Parathyroid adenoma (tissue), 2 donors: ENCODE measurements around the gene MBOAT7.
A peak's percentile ranks its signal among the peaks of the same experiment; 100 is the strongest.
"Not testable (repeated sequence)": the region's sequence is repeated elsewhere in the genome, so short reads cannot be mapped to it uniquely, and the experiment has no call there.

ENCODE experiments used
- H2AFZ ChIP-seq: fragments of 300-600 bp; sonication (generic); one replicate; pipeline ENCODE4 v1.7.0; 2017; ENCODE audit warnings: antibody characterized with exemption, mild to moderate bottlenecking
- H3K27ac ChIP-seq: fragments of 300-600 bp; sonication (generic); one replicate; pipeline ENCODE4 v1.7.0; 2017
- H3K27me3 ChIP-seq: fragments of 300-600 bp; sonication (generic); one replicate; pipeline ENCODE4 v1.7.0; 2017; ENCODE audit warnings: low read length; ENCODE audit not compliant: control insufficient read depth, insufficient read depth
- H3K36me3 ChIP-seq: fragments of 300-600 bp; sonication (generic); one replicate; pipeline ENCODE4 v1.7.0; 2017; ENCODE audit warnings: low read length; ENCODE audit not compliant: control insufficient read depth, insufficient read depth
- H3K4me1 ChIP-seq: fragments of 300-600 bp; sonication (generic); one replicate; pipeline ENCODE4 v1.7.0; 2017; ENCODE audit warnings: control low read depth
- H3K4me2 ChIP-seq: fragments of 300-600 bp; sonication (generic); one replicate; pipeline ENCODE4 v1.7.0; 2017; ENCODE audit warnings: low read length
- H3K4me3 ChIP-seq: fragments of 300-600 bp; sonication (generic); one replicate; pipeline ENCODE4 v1.7.0; 2017; ENCODE audit warnings: low read depth, low read length
- H3K79me2 ChIP-seq: fragments of 300-600 bp; sonication (generic); one replicate; pipeline ENCODE4 v1.7.0; 2017; ENCODE audit warnings: control low read depth
- H3K9ac ChIP-seq: fragments of 300-600 bp; sonication (generic); one replicate; pipeline ENCODE4 v1.7.0; 2017; ENCODE audit warnings: mild to moderate bottlenecking
- H3K9me3 ChIP-seq: fragments of 300-600 bp; sonication (generic); one replicate; pipeline ENCODE4 v1.7.0; 2017; ENCODE audit warnings: low read length; ENCODE audit not compliant: control insufficient read depth
- TF ChIP-seq, protein P1 (sequence below): fragments of 300-600 bp; sonication (generic); IDR thresholded peaks from one replicate; pipeline ENCODE4 v1.7.0; 2017; ENCODE audit warnings: antibody characterized with exemption, mild to moderate bottlenecking
- donor health status: primary hyperparathyroidism.

The MBOAT7 gene

DNA sequence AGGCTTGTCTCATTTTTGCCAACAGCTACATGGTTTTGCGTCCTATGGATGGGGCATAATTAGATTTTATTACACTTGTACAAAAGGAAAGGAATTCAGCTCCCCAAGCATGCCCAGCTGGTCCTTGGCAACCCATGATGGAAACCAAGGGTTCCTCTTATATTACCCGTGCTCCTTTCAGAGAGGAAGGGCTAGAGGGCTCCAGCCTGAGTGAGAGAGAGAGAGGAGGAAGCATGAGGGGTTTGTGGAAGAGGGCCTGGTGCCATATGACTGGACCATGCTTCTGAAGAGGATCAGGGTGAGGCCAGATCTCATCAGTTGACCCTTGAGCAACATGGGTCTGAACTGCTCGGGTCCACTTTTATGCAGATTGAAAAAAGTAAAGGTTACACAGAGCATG is 7.7 kb upstream of the MBOAT7 start:
- H3K79me2 ChIP-seq: peaks cover 14% of the 10 kb centered on the region
- no peak overlapping the region for H3K27ac ChIP-seq
- peaks cover 5% of the 10 kb centered on the region for H3K4me1 ChIP-seq
- no peak overlapping the region for H3K4me2 ChIP-seq
- TF ChIP-seq, protein P1, sequence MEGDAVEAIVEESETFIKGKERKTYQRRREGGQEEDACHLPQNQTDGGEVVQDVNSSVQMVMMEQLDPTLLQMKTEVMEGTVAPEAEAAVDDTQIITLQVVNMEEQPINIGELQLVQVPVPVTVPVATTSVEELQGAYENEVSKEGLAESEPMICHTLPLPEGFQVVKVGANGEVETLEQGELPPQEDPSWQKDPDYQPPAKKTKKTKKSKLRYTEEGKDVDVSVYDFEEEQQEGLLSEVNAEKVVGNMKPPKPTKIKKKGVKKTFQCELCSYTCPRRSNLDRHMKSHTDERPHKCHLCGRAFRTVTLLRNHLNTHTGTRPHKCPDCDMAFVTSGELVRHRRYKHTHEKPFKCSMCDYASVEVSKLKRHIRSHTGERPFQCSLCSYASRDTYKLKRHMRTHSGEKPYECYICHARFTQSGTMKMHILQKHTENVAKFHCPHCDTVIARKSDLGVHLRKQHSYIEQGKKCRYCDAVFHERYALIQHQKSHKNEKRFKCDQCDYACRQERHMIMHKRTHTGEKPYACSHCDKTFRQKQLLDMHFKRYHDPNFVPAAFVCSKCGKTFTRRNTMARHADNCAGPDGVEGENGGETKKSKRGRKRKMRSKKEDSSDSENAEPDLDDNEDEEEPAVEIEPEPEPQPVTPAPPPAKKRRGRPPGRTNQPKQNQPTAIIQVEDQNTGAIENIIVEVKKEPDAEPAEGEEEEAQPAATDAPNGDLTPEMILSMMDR: no peak
- H3K9ac ChIP-seq: no peak overlapping the region
- no peaks in the 10 kb centered on the region for H3K27me3 ChIP-seq
- H3K9me3 ChIP-seq: no peaks in the 10 kb centered on the region
- H3K4me3 ChIP-seq: no peak overlapping the region
- H2AFZ ChIP-seq: no peak overlapping the region
- H3K36me3 ChIP-seq: no peaks in the 10 kb centered on the region

DNA sequence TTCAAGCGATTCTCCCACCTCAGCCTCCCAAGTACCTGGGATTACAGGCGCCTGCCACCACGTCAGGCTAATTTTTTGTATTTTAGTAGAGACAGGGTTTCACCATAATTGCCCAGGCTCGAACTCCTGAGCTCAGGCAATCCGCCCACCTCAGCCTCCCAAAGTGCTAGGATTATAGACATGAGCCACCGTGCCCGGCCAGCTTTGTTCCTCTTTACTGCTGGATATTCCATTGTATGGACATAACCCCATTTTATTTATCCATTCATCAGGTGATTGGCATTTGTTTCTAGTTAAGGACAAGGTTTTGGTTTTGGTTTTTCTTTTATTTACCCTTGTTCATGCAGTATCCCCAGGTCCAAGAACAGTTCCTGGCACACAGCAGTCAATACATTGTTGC is 7.2 kb upstream of the MBOAT7 start:
- Histone ChIP-seq H3K27ac (no peak overlapping the region), H3K79me2 (peaks cover 8% of the 10 kb centered on the region), H3K27me3 (no peaks in the 10 kb centered on the region), H3K4me1 (peaks cover 5% of the 10 kb centered on the region), H3K9ac (no peak overlapping the region), H3K4me2 (no peak overlapping the region), H3K9me3 (no peaks in the 10 kb centered on the region), H3K4me3 (no peak overlapping the region), H2AFZ (no peak overlapping the region), H3K36me3 (no peaks in the 10 kb centered on the region)
- TF ChIP-seq, protein P1: no peak

DNA sequence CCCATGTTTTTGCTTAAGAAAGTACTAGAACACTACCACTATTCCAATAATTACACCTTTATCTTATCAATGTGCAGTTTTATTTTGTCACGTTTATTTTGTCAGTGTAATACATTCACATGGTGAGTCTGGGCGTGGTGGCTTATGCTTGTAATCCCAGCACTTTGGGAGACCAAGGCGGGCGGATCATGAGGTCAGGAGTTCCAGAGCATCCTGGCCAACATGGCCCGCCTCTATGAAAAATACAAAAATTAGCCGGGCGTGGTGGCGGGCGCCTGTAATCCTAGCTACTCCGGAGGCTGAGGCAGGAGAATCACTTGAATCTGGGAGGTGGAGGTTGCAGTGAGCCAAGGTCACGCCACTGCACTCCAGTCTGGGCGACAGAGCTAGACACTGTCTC is 5.1 kb upstream of the MBOAT7 start:
- H3K4me1 ChIP-seq, H3K4me3 ChIP-seq, H3K4me2 ChIP-seq, H3K79me2 ChIP-seq, H3K36me3 ChIP-seq, H3K9ac ChIP-seq, H3K27ac ChIP-seq, H3K9me3 ChIP-seq, H3K27me3 ChIP-seq, H2AFZ ChIP-seq: not testable (repeated sequence)

DNA sequence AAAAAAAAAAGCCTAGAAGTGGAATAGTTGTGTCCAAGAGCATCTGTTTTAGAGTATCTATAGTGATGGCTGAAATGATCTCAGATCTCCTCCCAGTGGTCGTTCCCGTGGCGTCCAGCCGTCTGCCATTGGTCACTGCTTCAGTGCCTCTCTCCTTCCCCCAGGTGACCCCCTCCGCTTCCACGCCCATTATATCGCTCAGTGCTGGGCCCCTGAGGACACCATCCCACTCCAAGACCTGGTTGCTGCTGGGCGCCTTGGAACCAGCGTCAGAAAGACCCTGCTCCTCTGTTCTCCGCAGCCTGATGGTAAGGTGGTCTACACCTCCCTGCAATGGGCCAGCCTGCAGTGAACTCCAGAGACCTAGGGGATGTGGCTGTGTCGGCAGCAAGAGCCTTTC is 3.6 kb upstream of the MBOAT7 start:
- no peak overlapping the region for H3K9ac ChIP-seq

DNA sequence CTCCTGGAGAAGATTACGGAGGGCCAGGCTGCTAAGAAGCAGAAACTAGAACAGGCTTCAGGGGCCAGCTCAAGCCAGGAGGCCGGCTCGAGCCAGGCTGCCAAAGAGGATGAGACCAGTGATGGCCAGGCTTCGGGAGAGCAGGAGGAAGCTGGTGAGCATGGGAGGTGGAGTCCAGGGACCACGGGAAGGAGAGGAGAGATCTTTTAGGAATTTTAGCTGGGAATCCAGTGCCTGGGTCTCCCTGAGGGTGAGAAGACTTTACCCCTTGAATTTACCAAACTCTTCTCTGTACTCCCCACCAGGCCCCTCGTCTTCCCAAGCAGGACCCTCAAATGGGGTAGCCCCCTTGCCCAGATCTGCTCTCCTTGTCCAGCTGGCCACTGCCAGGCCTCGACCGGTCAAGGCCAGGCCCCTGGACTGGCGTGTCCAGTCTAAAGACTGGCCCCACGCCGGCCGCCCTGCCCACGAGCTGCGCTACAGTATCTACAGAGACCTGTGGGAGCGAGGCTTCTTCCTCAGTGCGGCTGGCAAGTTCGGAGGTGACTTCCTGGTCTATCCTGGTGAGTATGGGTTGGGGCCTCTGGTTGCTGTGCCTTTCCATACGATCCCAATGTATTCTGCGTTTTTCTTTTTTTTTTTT is 2.6 kb upstream of the MBOAT7 start:
- no peaks in the 10 kb centered on the region for H3K36me3 ChIP-seq
- H3K9ac ChIP-seq: no peak overlapping the region
- H3K4me1 ChIP-seq: peaks cover 18% of the 10 kb centered on the region
- no peaks in the 10 kb centered on the region for H3K27me3 ChIP-seq
- no peaks in the 10 kb centered on the region for H3K9me3 ChIP-seq
- peak overlapping the region; percentile 98 for H3K4me3 ChIP-seq
- peak overlapping the region; percentile 100 for H3K27ac ChIP-seq
- TF ChIP-seq, protein P1: no peak
- peak overlapping the region; percentile 96 for H3K4me2 ChIP-seq
- peak overlapping the region; percentile 76 for H2AFZ ChIP-seq
- H3K79me2 ChIP-seq: peaks cover 2% of the 10 kb centered on the region

More for the DNA sequence above, 3.6 kb upstream of the MBOAT7 start:
- peaks cover 2% of the 10 kb centered on the region for H3K79me2 ChIP-seq
- H3K4me2 ChIP-seq: no peak overlapping the region
- no peak overlapping the region for H3K27ac ChIP-seq
- TF ChIP-seq, protein P1: no peak
- H3K36me3 ChIP-seq: no peaks in the 10 kb centered on the region
- no peak overlapping the region for H2AFZ ChIP-seq
- no peak overlapping the region for H3K4me3 ChIP-seq
- H3K27me3 ChIP-seq: no peaks in the 10 kb centered on the region
- no peaks in the 10 kb centered on the region for H3K9me3 ChIP-seq
- peaks cover 12% of the 10 kb centered on the region for H3K4me1 ChIP-seq
